HEK293T (cell line): Measurements from ENCODE around the gene GLUD2.

Experiments
- CTBP1 ChIP-seq: fragments of 450-650 bp; IDR thresholded peaks from 2 replicates; pipeline ENCODE4 v1.6.1; 2016; ENCODE audit warnings: borderline replicate concordance
- ELF4 ChIP-seq: fragments of 450-650 bp; IDR thresholded peaks from 2 replicates; pipeline ENCODE4 v1.6.1; 2017; ENCODE audit warnings: antibody characterized with exemption
- HDGF ChIP-seq: fragments of 450-650 bp; IDR thresholded peaks from 2 replicates; pipeline ENCODE4 v1.6.1; 2017; ENCODE audit warnings: antibody characterized with exemption, borderline replicate concordance
- L3MBTL2 ChIP-seq: fragments of 450-650 bp; conservative IDR thresholded peaks from 2 replicates; pipeline ENCODE4 v1.6.1; 2016; ENCODE audit warnings: mild to moderate bottlenecking
- SP1 ChIP-seq: fragments of 450-650 bp; IDR thresholded peaks from 2 replicates; pipeline ENCODE4 v1.6.1; 2017
- SUZ12 ChIP-seq: fragments of 450-650 bp; IDR thresholded peaks from 2 replicates; pipeline ENCODE4 v1.6.1; 2016; ENCODE audit warnings: mild to moderate bottlenecking
- TARDBP ChIP-seq: fragments of 450-650 bp; IDR thresholded peaks from 2 replicates; pipeline ENCODE4 v1.6.1; 2016

- TF ChIP-seq ELF4 (no peak), SP1 (no peak), CTBP1 (no peak), L3MBTL2 (no peak), HDGF (no peak), SUZ12 (no peak), TARDBP (no peak)
These were observed 48.0 kb upstream of the GLUD2 start for GRCh38 chrX:120999413-120999812.
